Transverse colon (tissue), 4 donors: Measurements from ENCODE around the gene SLC22A4. TPM values are rescaled to one million over a fixed set of nuclear protein-coding genes. Genes with fewer than 3 reads are reported as not detected.

Source experiments
- DNase-seq: peaks from one replicate; pipeline ENCODE4 v3.0.0-alpha.2; 2019
- H3K27ac ChIP-seq, 4 donors: fragments of 200-600 bp; sonication (generic); 2 replicates each; pipeline ENCODE4 v1.5.1; 2016 to 2018; ENCODE audit warnings: inconsistent platforms in 4 of 4
- H3K27me3 ChIP-seq: fragments of 200-600 bp; sonication (generic); 2 replicates; pipeline ENCODE4 v1.5.1; 2017; ENCODE audit warnings: inconsistent platforms
- H3K36me3 ChIP-seq, 4 donors: fragments of 200-600 bp; sonication (generic); 2 replicates each; pipeline ENCODE4 v1.5.1; 2017 to 2019; ENCODE audit warnings: inconsistent platforms in 4 of 4
- H3K4me1 ChIP-seq, 4 donors: fragments of 200-600 bp; sonication (generic); 2 replicates each; pipeline ENCODE4 v1.5.1; 2017 to 2020; ENCODE audit warnings: inconsistent platforms in 4 of 4
- H3K4me3 ChIP-seq, 4 donors: fragments of 200-600 bp; sonication (generic); 1 replicate in 1 of 4; 2 replicates in 3 of 4; pipeline versions ENCODE4 v1.5.1 to v1.6.1; 2017 to 2019; ENCODE audit warnings: inconsistent platforms in 4 of 4
- H3K9me3 ChIP-seq, 2 donors: fragments of 200-600 bp; sonication (generic); 2 replicates each; pipeline ENCODE4 v1.5.1; 2017 to 2019; ENCODE audit warnings: inconsistent platforms in 2 of 2
- EP300 ChIP-seq: sonication (generic); formaldehyde crosslinking; IDR thresholded peaks from one replicate; pipeline ENCODE4 v1.6.1; 2017; ENCODE audit warnings: antibody characterized with exemption, low read depth
- POLR2A ChIP-seq: fragments of 450-650 bp; IDR thresholded peaks from one replicate; pipeline ENCODE4 v1.6.1; 2016; ENCODE audit warnings: antibody characterized with exemption, mild to moderate bottlenecking, moderate library complexity
- POLR2AphosphoS5 ChIP-seq, 3 donors: sonication (generic); formaldehyde crosslinking; IDR thresholded peaks; one replicate each; pipeline ENCODE4 v1.6.1; 2016; ENCODE audit warnings: antibody characterized with exemption in 3 of 3
- WGBS, 2 donors: methylation state at CpG; one replicate each; pipeline ENCODE4 v1.1.5; 2018; ENCODE audit warnings: low coverage in 1 of 2; 5-methylcytosine and 5-hydroxymethylcytosine counted together
- in situ Hi-C, 4 donors: fragments of 200-750 bp; cut with MboI; loops; one replicate each; pipeline versions ENCODE4 v1.15.0 to v1.15.1; 2017; ENCODE audit warnings: low sequenced_read_pairs in 3 of 4, low pct_ligation_motif_present in 1 of 4, low pct_unique_long_range_greater_than_20kb in 1 of 4
- intact Hi-C: fragments of 100-400 bp; cut with DNase I; formaldehyde crosslinking; loops from one replicate; pipeline ENCODE4 v1.15.1; 2023; ENCODE audit warnings: low total_unique reads
- total RNA-seq, 4 donors: library from RNA; depleted of rRNA; stranded (reverse); fragments of >200 nt; gene quantifications; one replicate each; pipeline ENCODE4 v1.1.0, GENCODE V29; 2016
- TF ChIP-seq, protein P1 (sequence below), 5 experiments: fragments of 200-600 bp in 3 of 5; fragments of 450-650 bp in 2 of 5; sonication (generic) in 3 of 5; IDR thresholded peaks; 1 replicate in 2 of 5; 2 replicates in 3 of 5; pipeline ENCODE4 v1.5.1; 2016 to 2017; ENCODE audit warnings: antibody characterized with exemption in 5 of 5, inconsistent platforms in 3 of 5, mild to moderate bottlenecking in 2 of 5, moderate library complexity in 1 of 5

Gene SLC22A4
- total RNA-seq, 4 donors from 2014 or later: 1.6 to 48.3 (median 14.5) TPM; not detected in 1

GRCh38 chr5:132342291-132343180, 48.3 kb downstream of the SLC22A4 start:
- Histone ChIP-seq H3K4me1 (peaks cover 0 to 9% (median 3%) of the 10 kb centered on the region in 4 donors), H3K27me3 (no peaks in the 10 kb centered on the region), H3K4me3 (no peak overlapping the region), H3K9me3 (no peaks in the 10 kb centered on the region), H3K27ac (no peak overlapping the region), H3K36me3 (no peaks in the 10 kb centered on the region)
- DNase-seq: no peak
- intact Hi-C loops: no loop called here
- WGBS, 2 donors: 59% methylated on average over 5 of the region's 5 CpGs
- in situ Hi-C loops: no loop called here
- TF ChIP-seq, protein P1, sequence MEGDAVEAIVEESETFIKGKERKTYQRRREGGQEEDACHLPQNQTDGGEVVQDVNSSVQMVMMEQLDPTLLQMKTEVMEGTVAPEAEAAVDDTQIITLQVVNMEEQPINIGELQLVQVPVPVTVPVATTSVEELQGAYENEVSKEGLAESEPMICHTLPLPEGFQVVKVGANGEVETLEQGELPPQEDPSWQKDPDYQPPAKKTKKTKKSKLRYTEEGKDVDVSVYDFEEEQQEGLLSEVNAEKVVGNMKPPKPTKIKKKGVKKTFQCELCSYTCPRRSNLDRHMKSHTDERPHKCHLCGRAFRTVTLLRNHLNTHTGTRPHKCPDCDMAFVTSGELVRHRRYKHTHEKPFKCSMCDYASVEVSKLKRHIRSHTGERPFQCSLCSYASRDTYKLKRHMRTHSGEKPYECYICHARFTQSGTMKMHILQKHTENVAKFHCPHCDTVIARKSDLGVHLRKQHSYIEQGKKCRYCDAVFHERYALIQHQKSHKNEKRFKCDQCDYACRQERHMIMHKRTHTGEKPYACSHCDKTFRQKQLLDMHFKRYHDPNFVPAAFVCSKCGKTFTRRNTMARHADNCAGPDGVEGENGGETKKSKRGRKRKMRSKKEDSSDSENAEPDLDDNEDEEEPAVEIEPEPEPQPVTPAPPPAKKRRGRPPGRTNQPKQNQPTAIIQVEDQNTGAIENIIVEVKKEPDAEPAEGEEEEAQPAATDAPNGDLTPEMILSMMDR (IDR thresholded peaks at IDR 0.05): no peak
- TF ChIP-seq EP300: no peak
- no peak for TF ChIP-seq POLR2AphosphoS5 (IDR thresholded peaks at IDR 0.05)
- TF ChIP-seq POLR2A: no peak

GRCh38 chr5:132344775-132345514, 50.8 kb downstream of the SLC22A4 start:
- TF ChIP-seq POLR2A (no peak), EP300 (no peak)
- in situ Hi-C loops (no loop called here), intact Hi-C loops (no loop called here)
- H3K27ac ChIP-seq: no peak overlapping the region
- no peak overlapping the region for H3K4me3 ChIP-seq
- no peak for DNase-seq
- peaks cover 0 to 9% (median 1%) of the 10 kb centered on the region in 4 donors for H3K4me1 ChIP-seq
- H3K36me3 ChIP-seq: peaks cover 0 to 11% (median 3%) of the 10 kb centered on the region in 4 donors
- WGBS, 2 donors: 60 to 71% methylated on average over 3 to 5 of the region's 5 CpGs
- H3K27me3 ChIP-seq: no peaks in the 10 kb centered on the region
- no peaks in the 10 kb centered on the region for H3K9me3 ChIP-seq

GRCh38 chr5:132353486-132353995, 59.3 kb downstream of the SLC22A4 start:
- no peaks in the 10 kb centered on the region for H3K9me3 ChIP-seq
- H3K27ac ChIP-seq: peak overlapping the region in 2 of 4 donors; percentile 22 to 77
- TF ChIP-seq EP300 (no peak), POLR2AphosphoS5 (IDR thresholded peaks at IDR 0.05) (no peak), POLR2A (no peak)
- TF ChIP-seq, protein P1 (IDR thresholded peaks at IDR 0.05): no peak
- peaks cover 0 to 44% (median 19%) of the 10 kb centered on the region in 4 donors for H3K4me1 ChIP-seq
- DNase-seq: no peak
- no peaks in the 10 kb centered on the region for H3K27me3 ChIP-seq
- in situ Hi-C loops: no loop called here
- WGBS, 2 donors: 97 to 100% methylated on average over 1 of the region's 1 CpG
- H3K4me3 ChIP-seq: no peak overlapping the region
- peaks cover 0 to 10% (median 5%) of the 10 kb centered on the region in 4 donors for H3K36me3 ChIP-seq
- intact Hi-C loops: no loop called here

- no peak overlapping the region for H3K4me3 ChIP-seq
- no peaks in the 10 kb centered on the region for H3K9me3 ChIP-seq
- peaks cover 0 to 3% (median 1%) of the 10 kb centered on the region in 4 donors for H3K36me3 ChIP-seq
- H3K4me1 ChIP-seq: peaks cover 0 to 51% (median 27%) of the 10 kb centered on the region in 4 donors
- intact Hi-C loops: no loop called here
- TF ChIP-seq POLR2A: no peak
- in situ Hi-C loops: no loop called here
- WGBS, 2 donors: 66 to 80% methylated on average over 1 of the region's 1 CpG
- DNase-seq: peak; percentile 41
- H3K27ac ChIP-seq: peak overlapping the region; percentile 56 to 77 (median 66)
- no peaks in the 10 kb centered on the region for H3K27me3 ChIP-seq
These were observed 60.4 kb downstream of the SLC22A4 start for GRCh38 chr5:132354381-132355139.
